Coronary artery (tissue), 2 donors: ENCODE data around the gene SLC35E2B.
A peak's percentile ranks its signal among the peaks of the same experiment; 100 is the strongest.
"Not testable (repeated sequence)": the region's sequence is repeated elsewhere in the genome, so short reads cannot be mapped to it uniquely, and the experiment has no call there.

Source experiments
- DNase-seq: peaks from one replicate; pipeline ENCODE4 v3.0.0-alpha.2; 2017; ENCODE audit warnings: low spot score
- H3K27ac ChIP-seq, 2 donors: fragments of 200-600 bp; sonication (generic); one replicate each; pipeline ENCODE4 v1.5.1; 2016 to 2019
- H3K4me3 ChIP-seq: fragments of 200-600 bp; sonication (generic); 2 replicates; pipeline ENCODE4 v1.5.1; 2016; ENCODE audit warnings: mild to moderate bottlenecking, moderate library complexity
- CTCF ChIP-seq: fragments of 200-600 bp; sonication (generic); IDR thresholded peaks from one replicate; pipeline ENCODE4 v1.5.1; 2019; ENCODE audit warnings: antibody characterized with exemption

The SLC35E2B gene

GRCh38 chr1:1721201-1721600, 28.6 kb upstream of the SLC35E2B start:
- DNase-seq, result peak; percentile 4
- Histone ChIP-seq H3K27ac (no peak overlapping the region), H3K4me3 (no peak overlapping the region)

GRCh38 chr1:1715109-1715883, 22.7 kb upstream of the SLC35E2B start:
- DNase-seq, result peak; percentile 4

More at GRCh38 chr1:1721201-1721600, 28.6 kb upstream of the SLC35E2B start:
- TF ChIP-seq CTCF, result no peak

GRCh38 chr1:1707897-1708296, 15.3 kb upstream of the SLC35E2B start:
- not testable (repeated sequence) for H3K27ac ChIP-seq, H3K4me3 ChIP-seq, DNase-seq

More at GRCh38 chr1:1715109-1715883, 22.7 kb upstream of the SLC35E2B start:
- not testable (repeated sequence) for H3K4me3 ChIP-seq, H3K27ac ChIP-seq

GRCh38 chr1:1707241-1707640, 14.6 kb upstream of the SLC35E2B start:
- peak; percentile 29 for DNase-seq
- not testable (repeated sequence) for H3K4me3 ChIP-seq, H3K27ac ChIP-seq

- not testable (repeated sequence) for H3K27ac ChIP-seq, H3K4me3 ChIP-seq
- peak; percentile 12 for DNase-seq
Measured at GRCh38 chr1:1705623-1706022, 13.0 kb upstream of the SLC35E2B start.

GRCh38 chr1:1704284-1704957, 11.8 kb upstream of the SLC35E2B start:
- not testable (repeated sequence) for H3K27ac ChIP-seq
- DNase-seq, result peak; percentile 16

GRCh38 chr1:1703796-1704195, 11.2 kb upstream of the SLC35E2B start:
- H3K27ac ChIP-seq, result no peak overlapping the region
- H3K4me3 ChIP-seq, result no peak overlapping the region
- TF ChIP-seq CTCF, result no peak
- peak; percentile 60 for DNase-seq

More at GRCh38 chr1:1704284-1704957, 11.8 kb upstream of the SLC35E2B start:
- H3K4me3 ChIP-seq, result not testable (repeated sequence)

GRCh38 chr1:1702506-1702905, 9.9 kb upstream of the SLC35E2B start:
- not testable (repeated sequence) for DNase-seq, H3K4me3 ChIP-seq, H3K27ac ChIP-seq

GRCh38 chr1:1700557-1700956, 8.0 kb upstream of the SLC35E2B start:
- H3K27ac ChIP-seq, DNase-seq, H3K4me3 ChIP-seq: not testable (repeated sequence)

- not testable (repeated sequence) for DNase-seq, H3K4me3 ChIP-seq, H3K27ac ChIP-seq
Measured at GRCh38 chr1:1700067-1700466, 7.5 kb upstream of the SLC35E2B start.

- H3K4me3 ChIP-seq, H3K27ac ChIP-seq, DNase-seq: not testable (repeated sequence)
Measured at GRCh38 chr1:1699061-1699460, 6.5 kb upstream of the SLC35E2B start.

- not testable (repeated sequence) for H3K27ac ChIP-seq, H3K4me3 ChIP-seq, DNase-seq
Measured at GRCh38 chr1:1697358-1698183, 5.0 kb upstream of the SLC35E2B start.

GRCh38 chr1:1696431-1697357, 4.1 kb upstream of the SLC35E2B start:
- not testable (repeated sequence) for H3K4me3 ChIP-seq, H3K27ac ChIP-seq, DNase-seq

- peak overlapping the region; percentile 82 to 86 for H3K27ac ChIP-seq
- DNase-seq, result not testable (repeated sequence)
- H3K4me3 ChIP-seq, result peak overlapping the region; percentile 72
Measured at GRCh38 chr1:1692324-1692713, 276 bp downstream of the SLC35E2B start.

- not testable (repeated sequence) for H3K27ac ChIP-seq, DNase-seq
- H3K4me3 ChIP-seq, result peak overlapping the region; percentile 54
Measured at GRCh38 chr1:1691443-1691842, 1.2 kb downstream of the SLC35E2B start.
